Upper lobe of left lung (tissue), 4 donors: Measurements from ENCODE around the gene PDGFD.

Experiments
- CTCF ChIP-seq, 6 experiments: fragments of 450-650 bp in 4 of 6; fragments of 200-600 bp in 2 of 6; sonication (generic) in 2 of 6; IDR thresholded peaks; one replicate each; pipeline ENCODE4 v1.5.1; 2016 to 2019; ENCODE audit warnings: antibody characterized with exemption in 6 of 6
- EP300 ChIP-seq, 4 donors: sonication (generic); formaldehyde crosslinking; IDR thresholded peaks; one replicate each; pipeline ENCODE4 v1.5.1; 2017; ENCODE audit warnings: antibody characterized with exemption in 4 of 4, control low read depth in 2 of 4
- POLR2A ChIP-seq, 4 donors: fragments of 450-650 bp; IDR thresholded peaks; one replicate each; pipeline ENCODE4 v1.5.1; 2016 to 2017; ENCODE audit warnings: antibody characterized with exemption in 4 of 4, mild to moderate bottlenecking in 2 of 4
- POLR2AphosphoS5 ChIP-seq, 2 donors: sonication (generic); formaldehyde crosslinking; IDR thresholded peaks; one replicate each; pipeline ENCODE4 v1.5.1; 2017; ENCODE audit warnings: antibody characterized with exemption in 2 of 2

DNA sequence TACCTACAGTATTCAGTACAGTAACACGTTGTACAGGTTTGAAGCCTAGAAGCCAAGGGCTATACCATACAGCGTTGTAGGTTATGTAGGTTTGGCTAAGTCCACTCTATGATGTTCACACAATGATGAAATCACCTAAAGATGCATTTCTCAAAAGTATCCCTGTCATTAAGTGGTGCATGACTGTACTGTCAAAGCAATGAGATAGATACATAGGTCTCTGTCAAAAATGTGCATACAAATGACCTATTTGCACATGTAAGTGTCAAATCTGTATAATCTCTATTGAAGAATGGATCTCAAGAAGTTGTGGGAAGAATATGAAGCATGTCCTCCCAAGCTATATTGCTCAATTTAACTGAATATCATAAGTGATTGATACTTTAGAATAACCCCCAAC lies 139.4 kb downstream of the PDGFD start:
- TF ChIP-seq CTCF (IDR thresholded peaks at IDR 0.05) (no peak), POLR2A (IDR thresholded peaks at IDR 0.05) (no peak), EP300 (IDR thresholded peaks at IDR 0.05) (no peak), POLR2AphosphoS5 (IDR thresholded peaks at IDR 0.05) (no peak)
